ENCODE data around the gene CLCN3.

GRCh38 chr4:169619958-169620879 lies at the start of gene CLCN3:
- TF ChIP-seq CTCF (IDR thresholded peaks at IDR 0.05) (peak in 4 of 5 experiments; percentile 13 to 60 (median 36)), POLR2A (IDR thresholded peaks at IDR 0.05) (peak; percentile 94 to 97), EP300 (IDR thresholded peaks at IDR 0.05) (peak; percentile 94 to 99)
